GM19035 (cell line): ENCODE measurements around the gene AKIRIN2.
"Not testable (repeated sequence)": the region's sequence is repeated elsewhere in the genome, so short reads cannot be mapped to it uniquely, and the experiment has no call there.

ENCODE experiments used
- ATAC-seq: cut with Tn5 transposase; IDR thresholded peaks from one replicate; pipeline ENCODE4 v1.9.1; 2021; ENCODE audit not compliant: unreplicated experiment

The AKIRIN2 gene

GRCh38 chr6:87718662-87719433, 16.8 kb upstream of the AKIRIN2 start:
- ATAC-seq: no peak

- ATAC-seq: no peak
These were observed 15.0 kb upstream of the AKIRIN2 start for GRCh38 chr6:87716928-87717614.

GRCh38 chr6:87714093-87714842, 12.2 kb upstream of the AKIRIN2 start:
- ATAC-seq: no peak

DNA sequence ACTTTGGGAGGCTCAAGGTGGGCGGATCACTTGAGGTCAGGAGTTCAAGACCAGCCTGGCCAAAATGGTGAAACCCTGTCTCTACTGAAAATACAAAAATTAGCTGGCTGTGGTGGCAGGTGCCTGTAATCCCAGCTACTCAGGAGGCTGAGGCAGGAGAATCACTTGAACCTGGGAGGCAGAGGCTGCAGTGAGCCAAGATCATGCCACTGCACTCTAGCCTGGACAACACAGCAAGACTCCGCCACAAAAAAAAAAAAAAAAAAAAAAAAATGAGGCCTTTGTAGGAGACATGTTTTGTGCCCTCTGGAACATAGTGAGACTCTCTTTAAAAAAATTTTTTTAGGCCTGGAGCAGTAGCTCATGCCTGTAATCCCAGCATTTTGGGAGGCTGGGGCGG, 10.7 kb upstream of the AKIRIN2 start:
- not testable (repeated sequence) for ATAC-seq

DNA sequence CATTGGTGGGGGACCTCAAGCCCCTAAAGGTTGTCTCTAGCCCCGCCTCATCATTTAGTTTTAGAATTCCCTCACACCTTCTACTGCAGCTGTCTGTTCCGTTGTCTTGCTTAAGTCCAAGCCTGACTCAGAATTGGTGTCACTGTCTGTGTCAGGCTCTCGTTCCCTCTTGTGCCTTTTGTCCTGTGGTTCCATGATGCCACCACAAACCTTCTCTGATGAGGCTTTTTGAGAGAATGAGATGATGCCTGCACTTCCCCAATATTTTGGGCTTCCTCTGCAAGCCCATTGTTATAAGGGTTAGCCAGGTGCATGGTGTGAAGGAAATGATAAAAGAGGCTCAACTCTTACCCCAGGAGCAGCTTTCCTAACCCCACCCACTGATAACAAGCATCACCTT, 8.1 kb upstream of the AKIRIN2 start:
- ATAC-seq: no peak

GRCh38 chr6:87708581-87709427, 6.8 kb upstream of the AKIRIN2 start:
- not testable (repeated sequence) for ATAC-seq

DNA sequence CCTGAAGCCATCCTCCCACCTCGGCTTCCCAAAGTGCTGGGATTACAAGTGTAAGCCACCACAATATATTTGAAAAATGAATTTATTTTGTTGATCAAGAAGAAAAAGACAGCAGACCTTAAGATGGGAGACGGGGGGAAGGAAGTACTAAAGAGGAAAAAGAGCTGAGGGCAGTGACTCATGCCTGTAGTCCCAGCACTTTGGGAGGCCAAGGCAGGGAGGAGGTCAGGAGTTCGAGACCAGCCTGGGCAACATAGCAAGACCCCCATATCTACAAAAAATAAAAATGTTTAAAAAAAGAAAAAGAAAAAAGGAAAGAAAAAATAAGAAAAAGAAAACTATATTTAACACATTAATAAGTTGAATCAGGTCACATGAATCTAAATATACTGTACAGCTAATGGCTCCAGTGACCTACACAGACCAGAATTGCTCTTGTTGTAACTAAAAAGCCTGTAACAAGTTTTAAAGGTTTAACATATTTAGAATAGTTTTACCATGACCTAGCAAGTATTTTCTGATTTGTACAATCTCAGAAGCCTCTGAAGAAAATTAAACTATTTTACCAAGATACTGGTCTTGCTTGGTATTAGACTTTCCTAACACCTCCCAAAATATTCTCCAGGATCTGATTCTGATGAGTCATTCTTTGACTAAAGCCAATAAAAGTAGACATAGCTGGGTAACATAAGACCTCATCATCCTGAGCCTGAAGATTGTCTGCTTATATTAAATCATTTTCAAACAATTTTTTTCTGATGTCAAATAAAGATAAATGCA, 4.3 kb upstream of the AKIRIN2 start:
- no peak for ATAC-seq

- peak; percentile 47 for ATAC-seq
These were observed 3.1 kb upstream of the AKIRIN2 start for GRCh38 chr6:87705070-87705691.

DNA sequence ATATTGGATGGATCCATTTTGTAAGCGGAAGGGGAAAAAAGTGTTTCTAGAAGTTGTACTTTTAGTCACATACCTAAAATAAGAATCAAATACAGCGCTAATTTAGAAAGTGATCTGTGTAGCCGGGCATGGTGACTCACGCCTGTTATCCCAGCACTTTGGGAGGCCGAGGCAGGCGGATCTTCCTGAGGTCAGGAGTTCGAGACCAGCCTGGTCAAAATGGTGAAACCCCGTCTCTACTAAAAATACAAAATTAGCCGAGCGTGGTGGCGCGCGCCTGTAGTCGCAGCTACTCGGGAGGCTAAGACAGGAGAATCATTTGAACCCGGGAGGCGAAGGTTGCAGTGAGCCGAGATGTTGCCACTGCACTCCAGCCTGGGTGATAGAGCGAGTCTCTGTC, 1.0 kb upstream of the AKIRIN2 start:
- ATAC-seq: not testable (repeated sequence)

DNA sequence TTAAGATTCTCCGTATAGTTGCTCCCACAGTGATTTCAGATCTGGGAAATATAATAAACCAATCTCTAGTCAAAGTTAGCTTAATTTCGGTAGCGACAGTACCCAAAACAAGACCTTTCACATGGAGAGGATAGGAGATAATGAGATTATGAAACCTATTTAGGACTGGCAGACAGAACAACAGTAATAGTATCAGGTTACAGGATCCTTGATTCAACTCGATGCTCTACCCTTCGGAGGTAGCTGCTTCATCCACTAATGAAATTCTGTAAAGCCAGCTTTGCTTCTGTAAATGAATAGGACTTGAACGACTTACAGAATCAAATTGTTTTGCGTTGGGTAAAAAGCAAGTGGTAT, 534 bp upstream of the AKIRIN2 start:
- ATAC-seq: no peak

DNA sequence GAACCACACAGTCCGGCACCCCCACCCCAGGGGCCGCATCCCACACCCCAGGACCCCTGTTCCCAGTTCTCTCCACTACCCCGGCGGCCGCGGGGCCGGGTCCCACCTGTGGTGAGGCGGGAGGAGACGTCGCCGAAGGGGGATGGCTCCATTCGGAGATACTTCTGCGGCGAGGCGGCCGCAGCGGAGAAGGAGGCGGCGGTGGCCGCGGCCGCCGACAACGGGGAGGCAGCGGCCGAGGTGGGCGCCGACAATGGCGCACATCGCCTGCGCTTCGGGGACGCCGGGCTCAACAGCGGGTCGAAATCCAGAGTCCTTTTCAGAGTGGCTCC, 723 bp downstream of the AKIRIN2 start:
- ATAC-seq: no peak

- no peak for ATAC-seq
These were observed 1.4 kb downstream of the AKIRIN2 start for GRCh38 chr6:87700397-87701343.

DNA sequence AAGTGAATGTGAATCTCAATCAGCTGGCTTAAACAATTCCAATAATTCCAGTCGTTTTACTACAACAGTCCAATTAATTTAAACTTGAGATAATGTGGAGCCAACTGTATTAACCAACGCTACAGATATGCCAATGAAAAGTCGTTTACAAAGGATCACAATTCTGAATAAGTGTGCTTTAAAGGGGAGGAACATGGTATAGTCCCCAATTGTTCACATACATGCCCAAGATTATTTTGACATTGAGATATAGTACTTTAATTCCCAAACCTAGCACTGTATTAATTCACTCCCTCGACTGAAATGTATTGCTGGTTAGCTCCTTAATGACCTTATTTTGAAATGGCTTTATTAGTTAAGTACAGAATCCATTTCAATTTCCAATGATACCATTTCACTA, 2.5 kb downstream of the AKIRIN2 start:
- no peak for ATAC-seq

DNA sequence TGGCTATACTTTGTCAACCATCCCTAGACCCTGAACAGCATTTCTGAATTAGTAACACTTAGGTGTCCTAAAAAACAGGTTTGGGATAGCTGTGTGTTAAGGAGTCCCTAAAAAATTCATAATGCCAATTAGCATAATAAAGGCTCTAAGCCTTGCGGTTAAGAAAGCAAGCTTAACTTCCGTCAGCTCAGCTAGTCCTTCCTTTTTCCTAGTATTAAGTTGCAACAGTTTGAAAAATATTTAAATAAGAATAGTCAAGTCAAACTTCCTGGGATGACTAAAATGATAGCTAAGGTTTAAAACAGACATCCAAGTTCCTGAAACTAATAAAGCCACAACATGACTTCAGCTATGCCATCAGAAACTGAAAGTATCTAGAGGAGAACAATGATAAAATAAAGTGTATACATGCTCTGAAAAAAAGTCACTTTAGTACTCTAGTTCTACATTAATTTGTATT, 3.5 kb downstream of the AKIRIN2 start:
- ATAC-seq: no peak

GRCh38 chr6:87697581-87698546, 4.2 kb downstream of the AKIRIN2 start:
- no peak for ATAC-seq

GRCh38 chr6:87696817-87697216, 5.2 kb downstream of the AKIRIN2 start:
- not testable (repeated sequence) for ATAC-seq

DNA sequence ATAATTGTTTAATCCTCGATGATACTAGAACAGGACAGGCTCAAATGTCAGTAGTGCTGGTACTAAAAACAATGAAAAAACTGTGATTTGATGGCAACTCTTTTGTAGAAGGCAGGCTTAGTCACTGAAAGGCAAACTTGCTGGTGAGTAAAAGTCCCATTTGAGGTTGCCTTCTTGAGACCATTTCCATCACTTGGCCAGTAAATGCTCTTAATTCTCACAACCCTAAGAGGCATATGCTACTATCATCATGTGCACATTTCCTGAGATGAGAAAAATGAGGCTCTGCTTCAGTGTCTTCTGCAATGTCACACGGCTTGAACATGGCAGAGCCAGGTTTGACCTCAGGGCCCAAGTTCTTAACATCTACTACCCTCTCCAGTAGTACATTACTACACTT, 9.9 kb downstream of the AKIRIN2 start:
- no peak for ATAC-seq

- no peak for ATAC-seq
These were observed 11.6 kb downstream of the AKIRIN2 start for GRCh38 chr6:87690441-87690840.
